Activated CD4-positive, alpha-beta T cell treated with anti-CD3 and anti-CD28 coated beads, Interleukin-2, amount 10 ng/mL, durations not matched to agents 24 days and 14 days (primary cell): Measurements from ENCODE around the gene PYCR2. TPM values are rescaled to one million over a fixed set of nuclear protein-coding genes. Genes with fewer than 3 reads are reported as not detected.
"Not testable (repeated sequence)": the region's sequence is repeated elsewhere in the genome, so short reads cannot be mapped to it uniquely, and the experiment has no call there.

Source experiments
- DNase-seq: peaks from one replicate; pipeline ENCODE4 v3.0.0; 2022
- H3K27ac Mint-ChIP-seq: one replicate; pipeline ENCODE4 v1.8.0; 2022; ENCODE audit warnings: mild to moderate bottlenecking, mixed read lengths
- H3K27me3 Mint-ChIP-seq: one replicate; pipeline ENCODE4 v1.8.0; 2022; ENCODE audit warnings: mixed read lengths
- H3K36me3 Mint-ChIP-seq: one replicate; pipeline ENCODE4 v1.8.0; 2022; ENCODE audit warnings: low read depth, mild to moderate bottlenecking, mixed read lengths
- H3K4me1 Mint-ChIP-seq: one replicate; pipeline ENCODE4 v1.8.0; 2021; ENCODE audit warnings: mixed read lengths
- H3K4me3 Mint-ChIP-seq: one replicate; pipeline ENCODE4 v1.8.0; 2022; ENCODE audit warnings: mild to moderate bottlenecking, moderate library complexity, mixed read lengths
- H3K9me3 Mint-ChIP-seq: one replicate; pipeline ENCODE4 v1.8.0; 2021; ENCODE audit warnings: mixed read lengths
- intact Hi-C: fragments of 100-400 bp; cut with micrococcal nuclease; formaldehyde crosslinking; loops from one replicate; pipeline ENCODE4 v1.15.1; 2023
- total RNA-seq: library from RNA; stranded (reverse); gene quantifications from 2 replicates; pipeline ENCODE4 v1.2.3, GENCODE V29; 2022

PYCR2 gene
- 144 and 150 TPM in 2 replicates for total RNA-seq

DNA sequence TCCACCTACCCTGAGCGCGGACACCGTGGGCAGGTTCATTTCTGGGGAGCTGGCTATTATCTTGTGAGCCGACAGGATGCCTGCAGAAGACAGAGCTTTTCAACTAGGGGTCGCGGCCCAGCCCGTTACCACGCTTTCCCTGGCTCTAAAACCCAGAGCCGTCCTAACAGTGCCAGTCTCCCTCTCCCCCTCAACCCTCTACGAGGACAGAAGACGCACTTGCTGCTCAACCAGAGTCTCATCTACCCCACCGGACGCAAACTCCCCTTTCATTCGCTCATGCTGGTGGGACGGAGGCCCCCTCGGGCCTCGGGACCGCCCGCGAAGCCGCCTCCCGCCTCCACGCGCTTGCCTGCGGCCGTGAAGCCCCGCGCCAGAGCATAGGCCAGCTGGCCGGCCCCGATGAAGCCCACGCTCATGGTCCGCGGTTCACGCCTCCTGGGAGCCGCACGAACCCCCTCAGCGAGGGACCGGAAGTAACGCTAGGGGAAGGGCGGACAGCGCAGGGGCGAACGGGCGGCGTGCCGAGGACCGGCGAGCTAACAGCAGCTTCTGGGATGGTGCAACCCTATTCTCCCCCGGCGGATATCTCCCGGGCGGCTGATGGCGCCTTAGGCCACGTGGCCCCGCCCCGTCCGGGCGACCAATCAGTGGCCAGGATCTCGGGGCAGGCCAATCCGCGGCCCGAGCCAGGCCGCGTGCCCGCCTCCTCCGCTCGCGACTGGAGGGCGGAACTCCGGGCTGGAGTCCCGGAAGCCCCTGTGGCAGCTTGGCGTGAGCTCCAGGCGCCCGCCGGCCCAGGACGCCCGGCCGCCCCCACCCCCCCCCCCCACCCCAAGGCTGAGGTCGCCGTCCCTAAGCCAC, at the start of gene PYCR2:
TSS of gene PYCR2 (minus strand) at position 559 of the 864 bp plus-strand sequence. CDS start at position 419, 140 bp downstream.
- intact Hi-C loops: loop anchor here (1.0 to 5.0 kb wide), 8 partner anchors 27 to 496 kb away; partner anchors contain the start of genes H3-3A, LBR, SDE2 and SRP9
- H3K9me3 Mint-ChIP-seq: no peaks in the 10 kb centered on the region
- no peaks in the 10 kb centered on the region for H3K27me3 Mint-ChIP-seq
- H3K27ac Mint-ChIP-seq: peak within 1 kb of the TSS; percentile 95
- H3K4me3 Mint-ChIP-seq: peak within 1 kb of the TSS; percentile 97
- H3K4me1 Mint-ChIP-seq: peaks cover 39% of the 10 kb centered on the region
- peak; percentile 99 for DNase-seq
- H3K36me3 Mint-ChIP-seq: peaks cover 30% of the 10 kb centered on the region

- no peaks in the 10 kb centered on the region for H3K9me3 Mint-ChIP-seq
- peaks cover 5% of the 10 kb centered on the region for H3K36me3 Mint-ChIP-seq
- H3K4me1 Mint-ChIP-seq: peaks cover 2% of the 10 kb centered on the region
- intact Hi-C loops: no loop called here
- no peaks in the 10 kb centered on the region for H3K27me3 Mint-ChIP-seq
- no peak overlapping the region for H3K4me3 Mint-ChIP-seq
- H3K27ac Mint-ChIP-seq: no peak overlapping the region
- no peak for DNase-seq
Observed at GRCh38 chr1:225973158-225973557, 49.1 kb upstream of the PYCR2 start.

- Mint-ChIP-seq H3K27me3 (no peaks in the 10 kb centered on the region), H3K27ac (no peak overlapping the region), H3K9me3 (no peaks in the 10 kb centered on the region), H3K4me1 (peaks cover 2% of the 10 kb centered on the region), H3K36me3 (peaks cover 5% of the 10 kb centered on the region), H3K4me3 (no peak overlapping the region)
- intact Hi-C loops: no loop called here
- DNase-seq: no peak
Observed at GRCh38 chr1:225972344-225973152, 48.5 kb upstream of the PYCR2 start.

DNA sequence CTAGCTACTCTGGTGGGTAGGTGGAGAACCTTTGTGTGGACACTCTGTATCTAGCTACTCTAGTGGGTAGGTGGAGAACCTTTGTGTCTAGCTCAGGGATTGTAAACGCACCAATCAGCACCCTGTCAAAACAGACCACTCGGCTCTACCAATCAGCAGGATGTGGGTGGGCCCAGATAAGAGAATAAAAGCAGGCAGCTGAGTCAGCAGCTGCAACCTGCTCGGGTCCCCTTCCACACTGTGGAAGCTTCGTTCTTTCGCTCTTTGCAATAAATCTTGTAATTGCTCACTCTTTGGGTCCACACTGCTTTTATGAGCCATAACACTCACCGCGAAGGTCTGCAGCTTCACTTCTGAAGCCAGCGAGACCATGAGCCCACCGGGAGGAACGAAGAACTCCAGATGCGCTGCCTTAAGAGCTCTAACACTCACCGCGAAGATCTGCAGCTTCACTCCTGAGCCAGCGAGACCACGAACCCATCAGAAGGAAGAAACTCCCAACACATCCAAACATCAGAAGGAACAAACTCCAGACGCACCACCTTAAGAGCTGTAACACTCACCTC, 46.6 kb upstream of the PYCR2 start:
- H3K4me3 Mint-ChIP-seq, H3K36me3 Mint-ChIP-seq, intact Hi-C loops, H3K9me3 Mint-ChIP-seq, H3K27me3 Mint-ChIP-seq, DNase-seq, H3K27ac Mint-ChIP-seq, H3K4me1 Mint-ChIP-seq: not testable (repeated sequence)

- H3K36me3 Mint-ChIP-seq, H3K27ac Mint-ChIP-seq, DNase-seq, H3K27me3 Mint-ChIP-seq, H3K4me3 Mint-ChIP-seq, intact Hi-C loops, H3K9me3 Mint-ChIP-seq, H3K4me1 Mint-ChIP-seq: not testable (repeated sequence)
Observed at GRCh38 chr1:225969751-225970150, 45.7 kb upstream of the PYCR2 start.

DNA sequence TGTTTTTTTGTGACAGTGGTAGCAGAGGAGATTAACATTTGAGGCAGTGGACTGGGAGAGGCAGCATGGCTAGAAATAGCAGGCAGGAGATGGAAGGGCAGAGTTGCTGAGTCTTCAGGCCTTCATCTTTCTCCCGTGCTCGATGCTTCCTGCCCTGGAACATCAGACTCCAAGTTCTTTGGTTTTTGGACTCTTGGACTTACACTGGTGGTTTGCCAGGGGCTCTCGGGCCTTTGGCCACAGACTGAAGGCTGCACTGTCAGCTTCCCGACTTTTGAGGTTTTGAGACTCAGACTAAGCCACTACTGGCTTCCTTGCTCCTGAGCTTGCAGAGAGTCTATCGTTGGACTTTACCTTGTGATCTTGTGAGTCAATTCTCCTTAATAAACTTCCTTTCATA, 41.2 kb upstream of the PYCR2 start:
- H3K27ac Mint-ChIP-seq: no peak overlapping the region

GRCh38 chr1:225963735-225964530, 39.9 kb upstream of the PYCR2 start:
- intact Hi-C loops: no loop called here
- no peaks in the 10 kb centered on the region for H3K9me3 Mint-ChIP-seq
- H3K4me1 Mint-ChIP-seq: peaks cover 2% of the 10 kb centered on the region
- H3K36me3 Mint-ChIP-seq: no peaks in the 10 kb centered on the region
- peaks cover 14% of the 10 kb centered on the region for H3K27me3 Mint-ChIP-seq
- no peak for DNase-seq
- no peak overlapping the region for H3K4me3 Mint-ChIP-seq
- H3K27ac Mint-ChIP-seq: no peak overlapping the region

More for the DNA sequence above, 41.2 kb upstream of the PYCR2 start:
- Mint-ChIP-seq H3K4me3 (no peak overlapping the region), H3K27me3 (peaks cover 14% of the 10 kb centered on the region), H3K9me3 (no peaks in the 10 kb centered on the region), H3K36me3 (no peaks in the 10 kb centered on the region), H3K4me1 (peaks cover 2% of the 10 kb centered on the region)
- intact Hi-C loops: no loop called here
- no peak for DNase-seq

DNA sequence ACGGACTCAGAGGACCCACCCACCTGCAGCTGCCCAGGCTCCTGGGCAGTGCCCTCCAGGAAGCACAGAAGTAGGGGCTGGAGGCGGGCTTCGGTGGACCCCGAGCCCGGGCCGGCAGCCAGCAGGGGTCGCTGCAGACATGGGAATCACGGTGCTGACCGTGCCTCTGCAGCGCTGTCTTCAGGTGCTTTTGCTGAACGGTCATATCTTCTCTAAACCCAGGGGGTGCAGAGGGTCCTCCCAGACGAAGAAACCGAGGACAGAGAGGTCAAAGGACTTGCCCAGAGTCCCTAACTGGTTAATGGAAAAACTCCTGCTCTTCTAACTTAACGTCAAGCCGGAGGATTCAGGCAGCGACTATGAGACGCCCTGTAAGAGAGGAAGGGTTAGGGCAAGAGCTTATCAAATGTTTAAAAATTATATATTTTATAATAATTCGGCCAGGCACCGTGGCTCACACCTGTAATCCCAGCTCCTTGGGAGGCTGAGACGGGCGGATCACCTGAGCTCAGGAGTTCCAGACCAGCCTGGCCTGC, 38.5 kb upstream of the PYCR2 start:
- H3K4me3 Mint-ChIP-seq: no peak overlapping the region
- H3K36me3 Mint-ChIP-seq: no peaks in the 10 kb centered on the region
- peaks cover 14% of the 10 kb centered on the region for H3K27me3 Mint-ChIP-seq
- intact Hi-C loops: no loop called here
- no peak overlapping the region for H3K27ac Mint-ChIP-seq
- H3K9me3 Mint-ChIP-seq: no peaks in the 10 kb centered on the region
- peak; percentile 87 for DNase-seq
- peaks cover 2% of the 10 kb centered on the region for H3K4me1 Mint-ChIP-seq

GRCh38 chr1:225961659-225962439, 37.8 kb upstream of the PYCR2 start:
- Mint-ChIP-seq H3K36me3 (no peaks in the 10 kb centered on the region), H3K9me3 (no peaks in the 10 kb centered on the region), H3K4me1 (peaks cover 2% of the 10 kb centered on the region), H3K4me3 (no peak overlapping the region), H3K27me3 (peaks cover 14% of the 10 kb centered on the region), H3K27ac (no peak overlapping the region)
- no peak for DNase-seq
- intact Hi-C loops: no loop called here

GRCh38 chr1:225958041-225958440, 34.0 kb upstream of the PYCR2 start:
- Mint-ChIP-seq H3K27me3 (peaks cover 17% of the 10 kb centered on the region), H3K9me3 (no peaks in the 10 kb centered on the region), H3K4me3 (no peak overlapping the region), H3K4me1 (peaks cover 2% of the 10 kb centered on the region), H3K36me3 (no peaks in the 10 kb centered on the region), H3K27ac (no peak overlapping the region)
- DNase-seq: no peak
- intact Hi-C loops: no loop called here

DNA sequence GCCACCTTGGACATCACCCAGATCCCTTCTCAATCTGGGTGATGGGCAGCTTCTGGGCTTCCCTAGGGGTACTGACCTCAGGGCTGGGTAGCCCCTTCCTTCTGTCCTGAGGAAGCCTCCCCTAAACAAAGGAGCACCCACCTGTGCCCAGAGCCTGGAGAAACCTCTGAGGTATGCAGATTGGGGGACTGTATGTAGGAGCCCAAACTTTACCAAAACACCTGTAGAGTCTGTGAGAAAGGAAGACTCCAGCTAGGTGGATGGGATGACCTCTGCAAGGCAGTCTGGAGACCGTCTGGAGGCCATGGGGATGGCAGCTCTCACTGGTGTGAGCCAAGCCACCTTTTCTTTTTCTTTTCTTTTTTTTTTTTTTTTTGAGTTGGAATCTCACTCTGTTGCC, 30.7 kb upstream of the PYCR2 start:
- Mint-ChIP-seq H3K4me1 (no peaks in the 10 kb centered on the region), H3K36me3 (no peaks in the 10 kb centered on the region), H3K27me3 (peaks cover 20% of the 10 kb centered on the region), H3K9me3 (no peaks in the 10 kb centered on the region), H3K4me3 (no peak overlapping the region), H3K27ac (no peak overlapping the region)
- no peak for DNase-seq
- intact Hi-C loops: no loop called here

- intact Hi-C loops: no loop called here
- Mint-ChIP-seq H3K36me3 (no peaks in the 10 kb centered on the region), H3K4me3 (no peak overlapping the region), H3K27ac (no peak overlapping the region), H3K9me3 (no peaks in the 10 kb centered on the region), H3K4me1 (no peaks in the 10 kb centered on the region), H3K27me3 (peaks cover 24% of the 10 kb centered on the region)
- no peak for DNase-seq
Observed at GRCh38 chr1:225953315-225953714, 29.3 kb upstream of the PYCR2 start.
